MCF 10A (cell line): ENCODE measurements around the gene PPM1N. TPM values are rescaled to one million over a fixed set of nuclear protein-coding genes. Genes with fewer than 3 reads are reported as not detected.

Experiments
- BruUV-seq: library from RNA; stranded (reverse); fragments of 400-500 nt; replicated peaks from 2 replicates; lab custom pipeline; 2021; lab: Mats Ljungman, UMichigan
- CTCF ChIA-PET: fragments of 300-600 bp; sonication (Branson Sonifier 250); formaldehyde crosslinking; extraction: SDS; loops from one replicate; lab custom pipeline; 2021; ENCODE audit warnings: antibody characterized with exemption, inconsistent platforms; lab: Yijun Ruan, JAX
- POLR2A ChIA-PET: fragments of 300-600, 350-650 bp; sonication (Branson Sonifier 250); formaldehyde crosslinking; extraction: SDS; loops from one replicate; lab custom pipeline; 2020; ENCODE audit warnings: antibody characterized with exemption, inconsistent platforms; lab: Yijun Ruan, JAX
- DNase-seq: peaks from one replicate; pipeline ENCODE4 v3.0.0-alpha.2; 2018; ENCODE audit not compliant: unreplicated experiment
- H3K27ac Mint-ChIP-seq: one replicate; pipeline ENCODE4 v1.8.0; 2022; ENCODE audit warnings: mild to moderate bottlenecking, low read depth, mixed read lengths; ENCODE audit not compliant: unreplicated experiment
- H3K27me3 Mint-ChIP-seq: one replicate; pipeline ENCODE4 v1.8.0; 2022; ENCODE audit warnings: mixed read lengths; ENCODE audit not compliant: insufficient read depth, unreplicated experiment
- H3K36me3 Mint-ChIP-seq: one replicate; pipeline ENCODE4 v1.8.0; 2022; ENCODE audit warnings: mild to moderate bottlenecking, moderate library complexity, mixed read lengths; ENCODE audit not compliant: insufficient read depth, unreplicated experiment
- H3K4me1 Mint-ChIP-seq: one replicate; pipeline ENCODE4 v1.8.0; 2022; ENCODE audit warnings: mixed read lengths; ENCODE audit not compliant: insufficient read depth, unreplicated experiment
- H3K4me3 Mint-ChIP-seq: one replicate; pipeline ENCODE4 v1.8.0; 2022; ENCODE audit warnings: mild to moderate bottlenecking, moderate library complexity, mixed read lengths; ENCODE audit not compliant: unreplicated experiment
- H3K9me3 Mint-ChIP-seq: one replicate; pipeline ENCODE4 v1.8.0; 2022; ENCODE audit warnings: mixed read lengths; ENCODE audit not compliant: unreplicated experiment
- intact Hi-C: fragments of 100-400 bp; cut with micrococcal nuclease; formaldehyde crosslinking; loops from 2 replicates; pipeline ENCODE4 v1.14.1; 2022
- total RNA-seq: library from RNA; stranded (reverse); gene quantifications from 2 replicates; pipeline ENCODE4 v1.2.3, GENCODE V29; 2022
- TF ChIP-seq, protein P1 (sequence below): fragments of 200-600 bp; IDR thresholded peaks from one replicate; pipeline ENCODE4 v1.8.0; 2022; ENCODE audit warnings: antibody characterized with exemption, mild to moderate bottlenecking; ENCODE audit not compliant: unreplicated experiment

The PPM1N gene
- total RNA-seq, 1 experiment from 2014 or later: 0.33 TPM

DNA sequence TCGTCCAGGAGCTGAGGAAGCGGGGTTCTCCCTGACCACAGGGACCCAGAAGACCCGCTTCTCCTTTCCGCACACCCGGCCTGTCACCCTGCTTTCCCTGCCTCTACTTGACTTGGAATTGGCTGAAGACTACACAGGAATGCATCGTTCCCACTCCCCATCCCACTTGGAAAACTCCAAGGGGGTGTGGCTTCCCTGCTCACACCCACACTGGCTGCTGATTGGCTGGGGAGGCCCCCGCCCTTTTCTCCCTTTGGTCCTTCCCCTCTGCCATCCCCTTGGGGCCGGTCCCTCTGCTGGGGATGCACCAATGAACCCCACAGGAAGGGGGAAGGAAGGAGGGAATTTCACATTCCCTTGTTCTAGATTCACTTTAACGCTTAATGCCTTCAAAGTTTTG, 27.9 kb downstream of the PPM1N start:
- Mint-ChIP-seq H3K27ac (no peak overlapping the region), H3K36me3 (peaks cover 66% of the 10 kb centered on the region), H3K9me3 (no peaks in the 10 kb centered on the region), H3K27me3 (no peaks in the 10 kb centered on the region), H3K4me1 (peaks cover 13% of the 10 kb centered on the region), H3K4me3 (no peak overlapping the region)
- POLR2A ChIA-PET: interaction anchor here (1.8 to 2.3 kb wide), 2 partner anchors 10 to 40 kb away, joined by 6 to 7 read pairs; no protein-coding TSS in a partner anchor
- TSS peak; percentile 73 for BruUV-seq
- CTCF ChIA-PET: interaction anchor here (0.6 to 1.5 kb wide), 6 partner anchors 9 to 348 kb away, joined by 3 to 7 read pairs (median 3); partner anchors contain the start of gene TRAPPC6A
- intact Hi-C loops: no loop called here
- peak; percentile 82 for DNase-seq
- TF ChIP-seq, protein P1, sequence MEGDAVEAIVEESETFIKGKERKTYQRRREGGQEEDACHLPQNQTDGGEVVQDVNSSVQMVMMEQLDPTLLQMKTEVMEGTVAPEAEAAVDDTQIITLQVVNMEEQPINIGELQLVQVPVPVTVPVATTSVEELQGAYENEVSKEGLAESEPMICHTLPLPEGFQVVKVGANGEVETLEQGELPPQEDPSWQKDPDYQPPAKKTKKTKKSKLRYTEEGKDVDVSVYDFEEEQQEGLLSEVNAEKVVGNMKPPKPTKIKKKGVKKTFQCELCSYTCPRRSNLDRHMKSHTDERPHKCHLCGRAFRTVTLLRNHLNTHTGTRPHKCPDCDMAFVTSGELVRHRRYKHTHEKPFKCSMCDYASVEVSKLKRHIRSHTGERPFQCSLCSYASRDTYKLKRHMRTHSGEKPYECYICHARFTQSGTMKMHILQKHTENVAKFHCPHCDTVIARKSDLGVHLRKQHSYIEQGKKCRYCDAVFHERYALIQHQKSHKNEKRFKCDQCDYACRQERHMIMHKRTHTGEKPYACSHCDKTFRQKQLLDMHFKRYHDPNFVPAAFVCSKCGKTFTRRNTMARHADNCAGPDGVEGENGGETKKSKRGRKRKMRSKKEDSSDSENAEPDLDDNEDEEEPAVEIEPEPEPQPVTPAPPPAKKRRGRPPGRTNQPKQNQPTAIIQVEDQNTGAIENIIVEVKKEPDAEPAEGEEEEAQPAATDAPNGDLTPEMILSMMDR: no peak

- Mint-ChIP-seq H3K4me3 (no peak overlapping the region), H3K9me3 (no peaks in the 10 kb centered on the region), H3K27me3 (no peaks in the 10 kb centered on the region), H3K27ac (no peak overlapping the region), H3K36me3 (peaks cover 63% of the 10 kb centered on the region), H3K4me1 (peaks cover 13% of the 10 kb centered on the region)
- POLR2A ChIA-PET: interaction anchor here (0.9 to 2.3 kb wide), 4 partner anchors 10 to 165 kb away, joined by 3 to 7 read pairs (median 6); partner anchors contain the start of genes PPP1R13L, QPCTL and SNRPD2
- CTCF ChIA-PET: interaction anchor here (0.6 to 1.5 kb wide), 5 partner anchors 16 to 115 kb away, joined by 3 to 7 read pairs (median 3); no protein-coding TSS in a partner anchor
- BruUV-seq: no TSS peak
- TF ChIP-seq, protein P1: no peak
- no peak for DNase-seq
- intact Hi-C loops: no loop called here
Measured at GRCh38 chr19:45526971-45527370, 28.7 kb downstream of the PPM1N start.

DNA sequence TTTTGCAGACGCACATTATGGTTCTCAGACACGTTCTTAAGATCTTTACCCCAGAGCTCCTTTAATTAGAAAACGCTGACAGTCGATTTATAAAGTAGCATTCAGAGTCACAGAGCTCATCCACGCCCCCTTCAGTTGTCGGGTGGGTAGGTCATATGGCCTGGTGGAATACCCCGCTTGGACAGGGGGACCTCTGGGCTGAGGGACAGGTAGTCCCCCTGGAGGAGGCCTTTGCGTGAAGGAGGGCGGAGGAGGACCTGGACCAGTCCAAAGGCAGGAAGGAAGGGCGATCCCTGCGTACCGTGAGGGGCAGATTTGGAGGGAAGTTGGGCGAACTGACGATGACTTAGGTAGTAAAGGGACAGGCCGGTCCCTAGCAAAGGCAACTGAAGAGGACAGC, 29.5 kb downstream of the PPM1N start:
- H3K4me1 Mint-ChIP-seq: peaks cover 13% of the 10 kb centered on the region
- H3K27me3 Mint-ChIP-seq: no peaks in the 10 kb centered on the region
- H3K36me3 Mint-ChIP-seq: peaks cover 60% of the 10 kb centered on the region
- no peak overlapping the region for H3K27ac Mint-ChIP-seq
- TF ChIP-seq, protein P1: no peak
- no peak for DNase-seq
- CTCF ChIA-PET: interaction anchor here (0.6 to 1.1 kb wide), 3 partner anchors 43 to 115 kb away, joined by 3 to 5 read pairs (median 4); no protein-coding TSS in a partner anchor
- H3K9me3 Mint-ChIP-seq: no peaks in the 10 kb centered on the region
- peak overlapping the region; percentile 46 for H3K4me3 Mint-ChIP-seq
- intact Hi-C loops: no loop called here
- no TSS peak for BruUV-seq
- POLR2A ChIA-PET: interaction anchor here (0.9 to 1.4 kb wide), 4 partner anchors 13 to 164 kb away, joined by 3 to 6 read pairs (median 4); partner anchors contain the start of genes PPP1R13L, QPCTL and SNRPD2

DNA sequence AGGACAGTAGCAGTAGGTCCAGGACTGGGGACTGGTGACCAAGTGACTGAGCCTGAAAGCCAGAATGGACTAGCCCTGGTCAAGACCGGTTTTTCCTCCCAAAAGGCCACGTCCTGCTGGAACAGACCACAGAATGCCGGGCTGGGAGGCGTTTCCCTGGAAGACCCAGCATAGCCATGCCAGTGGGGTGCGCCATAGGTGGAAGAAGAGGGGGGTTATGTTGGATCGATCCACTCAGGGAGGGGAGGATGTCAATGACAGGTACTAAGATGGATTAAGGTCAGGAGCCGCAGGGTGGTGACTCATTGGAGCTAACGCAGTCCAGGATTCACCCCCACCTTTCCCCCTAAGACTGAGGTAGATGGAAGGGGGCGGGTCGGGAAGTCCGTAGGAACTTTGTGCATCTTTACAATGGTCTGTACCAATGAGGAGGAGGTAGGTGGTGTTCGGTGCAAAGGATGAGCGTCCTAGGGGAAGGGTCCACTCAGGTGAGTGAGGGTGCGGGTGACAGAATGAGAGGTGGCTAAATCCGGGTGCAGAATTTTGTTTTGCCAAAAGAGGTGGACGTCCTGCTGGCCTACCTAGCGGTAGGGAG, 30.0 kb downstream of the PPM1N start:
- intact Hi-C loops: no loop called here
- peak; percentile 76 for DNase-seq
- peaks cover 55% of the 10 kb centered on the region for H3K36me3 Mint-ChIP-seq
- H3K9me3 Mint-ChIP-seq: no peaks in the 10 kb centered on the region
- H3K4me1 Mint-ChIP-seq: peaks cover 13% of the 10 kb centered on the region
- CTCF ChIA-PET: interaction anchor here (0.6 to 1.1 kb wide), 2 partner anchors 79 to 114 kb away, joined by 3 to 4 read pairs; no protein-coding TSS in a partner anchor
- H3K27me3 Mint-ChIP-seq: no peaks in the 10 kb centered on the region
- H3K27ac Mint-ChIP-seq: no peak overlapping the region
- POLR2A ChIA-PET: interaction anchor here (1.0 to 2.2 kb wide), 6 partner anchors 13 to 164 kb away, joined by 3 to 6 read pairs (median 5); partner anchors contain the start of genes OPA3, QPCTL and SNRPD2
- no TSS peak for BruUV-seq
- peak overlapping the region; percentile 46 for H3K4me3 Mint-ChIP-seq
- TF ChIP-seq, protein P1: no peak
